Neural cell (in vitro differentiated cells): ENCODE measurements around the gene DNAJB6. TPM values are rescaled to one million over a fixed set of nuclear protein-coding genes. Genes with fewer than 3 reads are reported as not detected.

Source experiments
- H2AFZ ChIP-seq: fragments of 200-600, 300-800 bp; sonication (generic), shearing (Covaris generic); 2 replicates; pipeline ENCODE4 v1.6.0; 2014; ENCODE audit warnings: low read depth, mild to moderate bottlenecking, antibody characterized with exemption, low read length, moderate library complexity
- H3F3A ChIP-seq: fragments of 200-600 bp; shearing (Covaris generic); 2 replicates; pipeline ENCODE4 v1.6.1; 2016; ENCODE audit warnings: mild to moderate bottlenecking, moderate library complexity, mixed read lengths, antibody characterized with exemption, low read length; ENCODE audit not compliant: insufficient read depth, poor library complexity, severe bottlenecking
- H3K27ac ChIP-seq: fragments of 200-600, 300-800 bp; sonication (generic), shearing (Covaris generic); 2 replicates; pipeline ENCODE4 v1.5.1; 2014; ENCODE audit warnings: mild to moderate bottlenecking, low read length, moderate library complexity
- H3K27me3 ChIP-seq: fragments of 300-800, 200-600 bp; sonication (generic), shearing (Covaris generic); 2 replicates; pipeline ENCODE4 v1.6.0; 2014; ENCODE audit warnings: mild to moderate bottlenecking, low read depth, low read length, moderate library complexity; ENCODE audit not compliant: insufficient read depth
- H3K36me3 ChIP-seq: fragments of 300-800, 200-600 bp; sonication (generic), shearing (Covaris generic); 2 replicates; pipeline ENCODE4 v1.5.1; 2014; ENCODE audit warnings: mild to moderate bottlenecking, antibody characterized with exemption, low read length, moderate library complexity; ENCODE audit not compliant: insufficient read depth
- H3K4me2 ChIP-seq: fragments of 300-800, 200-600 bp; sonication (generic), shearing (Covaris generic); 2 replicates; pipeline ENCODE4 v1.6.0; 2014; ENCODE audit warnings: mild to moderate bottlenecking, low read length
- H3K4me3 ChIP-seq: fragments of 300-800, 200-600 bp; sonication (generic), shearing (Covaris generic); 2 replicates; pipeline ENCODE4 v1.5.1; 2014; ENCODE audit warnings: mild to moderate bottlenecking, low read length, moderate library complexity
- H3K79me2 ChIP-seq: fragments of 200-600 bp; shearing (Covaris generic); replicated peaks from 2 replicates; pipeline ENCODE4 v1.6.0; 2014; ENCODE audit warnings: mild to moderate bottlenecking, low read length, moderate library complexity; ENCODE audit not compliant: insufficient read depth
- H3K9ac ChIP-seq: fragments of 300-800, 200-600 bp; sonication (generic), shearing (Covaris generic); 2 replicates; pipeline ENCODE4 v1.6.1; 2016; ENCODE audit warnings: mild to moderate bottlenecking, low read length, mixed read lengths
- H3K9me2 ChIP-seq: fragments of 200-600 bp; shearing (Covaris generic); 2 replicates; pipeline ENCODE4 v1.6.1; 2016; ENCODE audit warnings: mild to moderate bottlenecking, low read length, mixed read lengths; ENCODE audit not compliant: insufficient read depth
- H3K9me3 ChIP-seq: fragments of 200-600, 300-800 bp; sonication (generic), shearing (Covaris generic); 2 replicates; pipeline ENCODE4 v1.6.1; 2016; ENCODE audit warnings: mild to moderate bottlenecking, mixed run types, low read length, moderate library complexity, mixed read lengths
- H4K20me1 ChIP-seq: fragments of 200-600 bp; shearing (Covaris generic); 2 replicates; pipeline ENCODE4 v1.6.1; 2016; ENCODE audit warnings: mild to moderate bottlenecking, mixed run types; ENCODE audit not compliant: insufficient read depth
- CTCF ChIP-seq: fragments of 450-650 bp; IDR thresholded peaks from 2 replicates; pipeline ENCODE4 v1.5.1; 2014; ENCODE audit warnings: antibody characterized with exemption, mild to moderate bottlenecking, moderate library complexity; ENCODE audit not compliant: poor library complexity, severe bottlenecking
- EP300 ChIP-seq: fragments of 450-650 bp; conservative IDR thresholded peaks from 2 replicates; pipeline ENCODE4 v1.6.1; 2014; ENCODE audit warnings: antibody characterized with exemption, mild to moderate bottlenecking, moderate library complexity; ENCODE audit not compliant: poor library complexity, severe bottlenecking
- EZH2 ChIP-seq: fragments of 200-600, 300-800 bp; shearing (Covaris generic), sonication (generic); IDR thresholded peaks from 2 replicates; pipeline ENCODE4 v1.6.1; 2014; ENCODE audit warnings: antibody characterized with exemption, low read length, borderline replicate concordance, mild to moderate bottlenecking; ENCODE audit not compliant: insufficient read depth, poor library complexity, severe bottlenecking
- MXI1 ChIP-seq: fragments of 450-650 bp; conservative IDR thresholded peaks from 2 replicates; pipeline ENCODE4 v1.6.1; 2014; ENCODE audit warnings: antibody characterized with exemption, mild to moderate bottlenecking; ENCODE audit not compliant: poor library complexity, severe bottlenecking
- POLR2AphosphoS5 ChIP-seq: IDR thresholded peaks from 2 replicates; pipeline ENCODE4 v1.6.1; 2012
- RAD21 ChIP-seq: fragments of 450-650 bp; conservative IDR thresholded peaks from 2 replicates; pipeline ENCODE4 v1.6.1; 2014; ENCODE audit warnings: antibody characterized with exemption, mild to moderate bottlenecking, moderate library complexity
- SMC3 ChIP-seq: fragments of 450-650 bp; conservative IDR thresholded peaks from 2 replicates; pipeline ENCODE4 v1.6.1; 2014; ENCODE audit warnings: antibody characterized with exemption, mild to moderate bottlenecking, moderate library complexity; ENCODE audit not compliant: poor library complexity
- TAF1 ChIP-seq: IDR thresholded peaks from 2 replicates; pipeline ENCODE4 v1.6.1; 2012; ENCODE audit warnings: low read depth
- polyA plus RNA-seq: library from polyadenylated mRNA; depleted of rRNA; stranded (reverse); fragments of >200 nt; gene quantifications from 2 replicates; pipeline ENCODE4 v1.2.3, GENCODE V29; 2014
- TF ChIP-seq, protein P1 (sequence below): IDR thresholded peaks from 2 replicates; pipeline ENCODE4 v1.6.1; 2012; ENCODE audit warnings: borderline replicate concordance

The DNAJB6 gene
- polyA plus RNA-seq, 1 donor from 2014 or later: 427 TPM

DNA sequence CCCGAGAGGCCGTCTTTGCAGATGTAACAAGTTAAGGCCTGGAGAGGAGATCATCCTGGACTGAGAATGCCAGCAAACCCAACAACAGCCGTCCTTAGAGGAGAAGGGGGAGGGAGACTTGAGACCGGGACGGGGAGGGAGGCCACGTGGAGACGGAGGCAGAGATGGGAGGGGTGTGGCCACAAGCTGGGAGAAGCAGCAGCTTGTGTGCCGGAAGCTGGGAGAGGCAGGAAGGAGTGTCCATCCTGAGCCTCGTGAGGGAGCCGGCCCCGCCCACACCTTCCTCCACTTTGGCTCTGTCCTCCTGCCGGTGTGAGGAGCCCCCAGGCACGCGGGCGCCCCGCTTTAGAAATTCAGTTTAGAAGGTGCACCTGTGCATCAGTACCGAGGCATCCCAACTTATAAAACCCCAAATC lies 95.7 kb downstream of the DNAJB6 start:
- H4K20me1 ChIP-seq: no peaks in the 10 kb centered on the region
- TF ChIP-seq TAF1 (no peak), POLR2AphosphoS5 (no peak), EZH2 (no peak), MXI1 (no peak)
- H3K9ac ChIP-seq: peak overlapping the region; percentile 30
- no peaks in the 10 kb centered on the region for H3K79me2 ChIP-seq
- no peaks in the 10 kb centered on the region for H3K9me3 ChIP-seq
- H3K4me2 ChIP-seq: no peak overlapping the region
- H3K36me3 ChIP-seq: no peaks in the 10 kb centered on the region
- peak overlapping the region; percentile 28 for H3K27ac ChIP-seq
- no peaks in the 10 kb centered on the region for H3K27me3 ChIP-seq
- peak overlapping the region; percentile 17 for H3K4me3 ChIP-seq
- H3F3A ChIP-seq: no peaks in the 10 kb centered on the region
- H2AFZ ChIP-seq: peak overlapping the region; percentile 30
- no peaks in the 10 kb centered on the region for H3K9me2 ChIP-seq

- Histone ChIP-seq H3K9me2 (no peaks in the 10 kb centered on the region), H3K9ac (peak overlapping the region; percentile 30), H3K79me2 (no peaks in the 10 kb centered on the region), H3K27ac (peak overlapping the region; percentile 28), H3K4me2 (no peak overlapping the region), H3K4me3 (peak overlapping the region; percentile 17), H4K20me1 (no peaks in the 10 kb centered on the region), H3F3A (no peaks in the 10 kb centered on the region), H2AFZ (no peak overlapping the region), H3K27me3 (no peaks in the 10 kb centered on the region), H3K36me3 (no peaks in the 10 kb centered on the region), H3K9me3 (no peaks in the 10 kb centered on the region)
- TF ChIP-seq, protein P1, sequence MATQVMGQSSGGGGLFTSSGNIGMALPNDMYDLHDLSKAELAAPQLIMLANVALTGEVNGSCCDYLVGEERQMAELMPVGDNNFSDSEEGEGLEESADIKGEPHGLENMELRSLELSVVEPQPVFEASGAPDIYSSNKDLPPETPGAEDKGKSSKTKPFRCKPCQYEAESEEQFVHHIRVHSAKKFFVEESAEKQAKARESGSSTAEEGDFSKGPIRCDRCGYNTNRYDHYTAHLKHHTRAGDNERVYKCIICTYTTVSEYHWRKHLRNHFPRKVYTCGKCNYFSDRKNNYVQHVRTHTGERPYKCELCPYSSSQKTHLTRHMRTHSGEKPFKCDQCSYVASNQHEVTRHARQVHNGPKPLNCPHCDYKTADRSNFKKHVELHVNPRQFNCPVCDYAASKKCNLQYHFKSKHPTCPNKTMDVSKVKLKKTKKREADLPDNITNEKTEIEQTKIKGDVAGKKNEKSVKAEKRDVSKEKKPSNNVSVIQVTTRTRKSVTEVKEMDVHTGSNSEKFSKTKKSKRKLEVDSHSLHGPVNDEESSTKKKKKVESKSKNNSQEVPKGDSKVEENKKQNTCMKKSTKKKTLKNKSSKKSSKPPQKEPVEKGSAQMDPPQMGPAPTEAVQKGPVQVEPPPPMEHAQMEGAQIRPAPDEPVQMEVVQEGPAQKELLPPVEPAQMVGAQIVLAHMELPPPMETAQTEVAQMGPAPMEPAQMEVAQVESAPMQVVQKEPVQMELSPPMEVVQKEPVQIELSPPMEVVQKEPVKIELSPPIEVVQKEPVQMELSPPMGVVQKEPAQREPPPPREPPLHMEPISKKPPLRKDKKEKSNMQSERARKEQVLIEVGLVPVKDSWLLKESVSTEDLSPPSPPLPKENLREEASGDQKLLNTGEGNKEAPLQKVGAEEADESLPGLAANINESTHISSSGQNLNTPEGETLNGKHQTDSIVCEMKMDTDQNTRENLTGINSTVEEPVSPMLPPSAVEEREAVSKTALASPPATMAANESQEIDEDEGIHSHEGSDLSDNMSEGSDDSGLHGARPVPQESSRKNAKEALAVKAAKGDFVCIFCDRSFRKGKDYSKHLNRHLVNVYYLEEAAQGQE: no peak
- TF ChIP-seq SMC3 (peak; percentile 97), TAF1 (no peak), CTCF (peak; percentile 97), POLR2AphosphoS5 (peak; percentile 50), EP300 (peak; percentile 63), EZH2 (no peak), MXI1 (peak; percentile 50), RAD21 (peak; percentile 98)
Observed at GRCh38 chr7:157432957-157433576, 96.3 kb downstream of the DNAJB6 start.
